Gastroesophageal sphincter (tissue), 4 donors: Measurements from ENCODE around the gene AFG3L2. TPM values are rescaled to one million over a fixed set of nuclear protein-coding genes. Genes with fewer than 3 reads are reported as not detected.

ENCODE experiments used
- ATAC-seq: fragments of 150-250 bp; one replicate; pipeline ENCODE4 v1.9.1; 2016; ENCODE audit warnings: mild to moderate bottlenecking, moderate library complexity
- H3K27ac ChIP-seq, 4 donors: fragments of 200-600 bp; sonication (generic) in 3 of 4; 1 replicate in 3 of 4; 2 replicates in 1 of 4; pipeline ENCODE4 v1.5.1; 2016 to 2019
- H3K27me3 ChIP-seq: fragments of 200-600 bp; sonication (generic); one replicate; pipeline ENCODE4 v1.5.1; 2019
- H3K36me3 ChIP-seq, 2 donors: fragments of 200-600 bp; sonication (generic); one replicate each; pipeline ENCODE4 v1.5.1; 2019; ENCODE audit warnings: control low read depth in 1 of 2
- H3K4me1 ChIP-seq, 3 donors: fragments of 200-600 bp; sonication (generic); 1 replicate in 2 of 3; 2 replicates in 1 of 3; pipeline ENCODE4 v1.5.1; 2016 to 2019; ENCODE audit warnings: control low read depth in 2 of 3
- H3K4me3 ChIP-seq, 2 donors: fragments of 200-600 bp; sonication (generic); one replicate each; pipeline ENCODE4 v1.5.1; 2019; ENCODE audit warnings: mild to moderate bottlenecking in 1 of 2, moderate library complexity in 1 of 2
- H3K9me3 ChIP-seq, 3 donors: fragments of 200-600 bp; sonication (generic); one replicate each; pipeline ENCODE4 v1.5.1; 2017 to 2019; ENCODE audit warnings: control low read depth in 2 of 3
- EP300 ChIP-seq: sonication (generic); formaldehyde crosslinking; IDR thresholded peaks from one replicate; pipeline ENCODE4 v1.6.1; 2017; ENCODE audit warnings: antibody characterized with exemption, mild to moderate bottlenecking
- POLR2A ChIP-seq, 2 donors: fragments of 450-650 bp; IDR thresholded peaks; one replicate each; pipeline ENCODE4 v1.6.1; 2017; ENCODE audit warnings: antibody characterized with exemption in 2 of 2, mild to moderate bottlenecking in 2 of 2, moderate library complexity in 1 of 2
- POLR2AphosphoS5 ChIP-seq: sonication (generic); formaldehyde crosslinking; IDR thresholded peaks from one replicate; pipeline ENCODE4 v1.6.1; 2017; ENCODE audit warnings: antibody characterized with exemption
- WGBS, 2 donors: methylation state at CpG; one replicate each; pipeline ENCODE4 v1.1.5; 2018; ENCODE audit warnings: low coverage in 1 of 2; 5-methylcytosine and 5-hydroxymethylcytosine counted together
- total RNA-seq, 4 donors: library from RNA; depleted of rRNA; stranded (reverse); fragments of >200 nt; gene quantifications; one replicate each; pipeline ENCODE4 v1.1.0, GENCODE V29; 2016
- TF ChIP-seq, protein P1 (sequence below), 4 experiments: fragments of 200-600 bp in 2 of 4; fragments of 450-650 bp in 2 of 4; sonication (generic) in 1 of 4; IDR thresholded peaks; one replicate each; pipeline ENCODE4 v1.5.1; 2017 to 2019; ENCODE audit warnings: antibody characterized with exemption in 4 of 4, mild to moderate bottlenecking in 2 of 4, moderate library complexity in 2 of 4

Gene AFG3L2
- total RNA-seq, 4 donors from 2014 or later = 38.4 to 52.9 (median 40.8) TPM

DNA sequence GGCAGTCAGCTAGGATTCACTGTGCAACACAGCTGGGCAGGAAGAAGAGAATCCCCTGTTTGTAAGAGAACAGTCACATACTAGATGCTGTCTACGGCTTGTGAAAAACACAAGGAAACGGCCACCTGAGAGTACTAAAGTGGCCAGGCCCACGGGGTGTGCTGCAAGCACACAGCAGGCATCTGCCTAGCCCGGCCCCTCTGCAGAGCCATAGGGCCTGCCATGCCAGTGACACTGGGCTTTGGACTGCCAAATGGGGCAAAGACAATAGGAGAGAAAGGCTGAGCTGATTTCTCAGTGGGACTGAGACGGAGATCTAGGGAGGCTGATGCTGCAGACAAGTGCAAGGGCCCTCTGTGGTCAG lies 58.7 kb downstream of the AFG3L2 start:
- Histone ChIP-seq H3K4me1 (peaks cover 16 to 86% (median 53%) of the 10 kb centered on the region in 3 donors), H3K27ac (peak overlapping the region; percentile 70 to 82 (median 78)), H3K27me3 (no peaks in the 10 kb centered on the region), H3K36me3 (peaks cover 0 to 51% of the 10 kb centered on the region in 2 donors), H3K9me3 (no peaks in the 10 kb centered on the region), H3K4me3 (no peak overlapping the region)
- WGBS, 2 donors = 10 to 18% methylated on average over 4 of the region's 5 CpGs
- ATAC-seq = no peak
- TF ChIP-seq, protein P1, sequence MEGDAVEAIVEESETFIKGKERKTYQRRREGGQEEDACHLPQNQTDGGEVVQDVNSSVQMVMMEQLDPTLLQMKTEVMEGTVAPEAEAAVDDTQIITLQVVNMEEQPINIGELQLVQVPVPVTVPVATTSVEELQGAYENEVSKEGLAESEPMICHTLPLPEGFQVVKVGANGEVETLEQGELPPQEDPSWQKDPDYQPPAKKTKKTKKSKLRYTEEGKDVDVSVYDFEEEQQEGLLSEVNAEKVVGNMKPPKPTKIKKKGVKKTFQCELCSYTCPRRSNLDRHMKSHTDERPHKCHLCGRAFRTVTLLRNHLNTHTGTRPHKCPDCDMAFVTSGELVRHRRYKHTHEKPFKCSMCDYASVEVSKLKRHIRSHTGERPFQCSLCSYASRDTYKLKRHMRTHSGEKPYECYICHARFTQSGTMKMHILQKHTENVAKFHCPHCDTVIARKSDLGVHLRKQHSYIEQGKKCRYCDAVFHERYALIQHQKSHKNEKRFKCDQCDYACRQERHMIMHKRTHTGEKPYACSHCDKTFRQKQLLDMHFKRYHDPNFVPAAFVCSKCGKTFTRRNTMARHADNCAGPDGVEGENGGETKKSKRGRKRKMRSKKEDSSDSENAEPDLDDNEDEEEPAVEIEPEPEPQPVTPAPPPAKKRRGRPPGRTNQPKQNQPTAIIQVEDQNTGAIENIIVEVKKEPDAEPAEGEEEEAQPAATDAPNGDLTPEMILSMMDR (IDR thresholded peaks at IDR 0.05) = no peak
- TF ChIP-seq POLR2AphosphoS5 = no peak
- TF ChIP-seq POLR2A (IDR thresholded peaks at IDR 0.05) = no peak
- no peak for TF ChIP-seq EP300

- H3K27ac ChIP-seq = peak overlapping the region; percentile 70 to 82 (median 78)
- 0 to 20% methylated on average over 3 to 4 of the region's 6 CpGs for WGBS, 2 donors
- peaks cover 0 to 50% of the 10 kb centered on the region in 2 donors for H3K36me3 ChIP-seq
- H3K4me1 ChIP-seq = peaks cover 16 to 91% (median 53%) of the 10 kb centered on the region in 3 donors
- ATAC-seq = peak; percentile 74
- H3K4me3 ChIP-seq = no peak overlapping the region
- TF ChIP-seq POLR2AphosphoS5 = peak; percentile 36
- no peak for TF ChIP-seq POLR2A (IDR thresholded peaks at IDR 0.05)
- no peaks in the 10 kb centered on the region for H3K9me3 ChIP-seq
- H3K27me3 ChIP-seq = no peaks in the 10 kb centered on the region
Observed at GRCh38 chr18:12317664-12318333, 59.2 kb downstream of the AFG3L2 start.

DNA sequence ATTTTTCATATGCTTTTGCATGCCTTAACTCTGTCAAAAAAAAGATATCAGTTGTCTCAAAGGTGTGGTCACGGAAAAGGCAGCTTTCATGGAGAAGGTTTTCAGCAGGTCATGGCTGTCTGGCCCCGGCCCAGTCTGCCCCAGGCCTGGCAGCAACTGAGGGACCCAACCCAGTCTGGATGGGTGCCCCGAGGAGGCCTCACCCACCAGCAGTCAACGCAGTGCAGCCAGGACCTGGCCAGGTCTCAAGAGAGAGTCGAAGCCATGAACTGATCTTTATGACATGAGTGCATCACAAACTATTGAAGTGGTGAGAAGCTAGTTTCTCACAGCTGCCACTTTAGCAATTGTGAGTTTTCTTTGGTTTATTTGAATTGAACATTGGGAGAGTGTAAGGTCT lies 61.1 kb downstream of the AFG3L2 start:
- peaks cover 16 to 85% (median 50%) of the 10 kb centered on the region in 3 donors for H3K4me1 ChIP-seq

DNA sequence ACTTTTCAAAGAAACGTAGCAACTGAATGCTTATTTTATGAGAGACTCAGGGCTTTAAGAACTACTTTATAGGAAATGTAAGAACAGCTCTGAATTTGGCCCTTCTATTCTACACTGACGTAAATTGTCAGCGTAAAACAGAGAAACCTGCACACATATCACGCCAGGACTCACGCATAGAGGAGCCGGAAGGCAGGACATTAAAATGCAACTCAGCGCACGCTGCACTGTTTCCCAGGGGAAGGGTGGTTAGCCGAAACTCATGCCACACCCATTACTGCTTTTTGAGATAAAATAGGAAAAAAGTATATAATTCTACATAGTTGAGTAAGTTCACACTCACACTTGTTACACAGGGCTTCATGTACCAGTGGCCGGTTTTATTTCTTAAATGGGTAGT lies 61.5 kb downstream of the AFG3L2 start:
- no peaks in the 10 kb centered on the region for H3K27me3 ChIP-seq
- H3K27ac ChIP-seq = peak overlapping the region; percentile 70 to 82 (median 74)
- 28 to 35% methylated on average over 10 of the region's 10 CpGs for WGBS, 2 donors
- peaks cover 0 to 52% of the 10 kb centered on the region in 2 donors for H3K36me3 ChIP-seq
- peak; percentile 19 for ATAC-seq
- no peak overlapping the region for H3K4me3 ChIP-seq
- peaks cover 16 to 85% (median 48%) of the 10 kb centered on the region in 3 donors for H3K4me1 ChIP-seq
- TF ChIP-seq EP300 = no peak
- TF ChIP-seq, protein P1 (IDR thresholded peaks at IDR 0.05) = no peak
- no peak for TF ChIP-seq POLR2A (IDR thresholded peaks at IDR 0.05)
- no peak for TF ChIP-seq POLR2AphosphoS5
- peaks cover 0 to 8% (median 0%) of the 10 kb centered on the region in 3 donors for H3K9me3 ChIP-seq

More for the DNA sequence above, 61.1 kb downstream of the AFG3L2 start:
- no peaks in the 10 kb centered on the region for H3K27me3 ChIP-seq
- H3K27ac ChIP-seq = peak overlapping the region; percentile 70 to 82 (median 74)
- WGBS, 2 donors = 13 to 18% methylated on average over 3 to 5 of the region's 5 CpGs
- H3K9me3 ChIP-seq = peaks cover 0 to 8% (median 0%) of the 10 kb centered on the region in 3 donors
- H3K36me3 ChIP-seq = peaks cover 0 to 51% of the 10 kb centered on the region in 2 donors
- ATAC-seq = peak; percentile 38
- TF ChIP-seq EP300 (no peak), POLR2AphosphoS5 (no peak), POLR2A (IDR thresholded peaks at IDR 0.05) (no peak)
- TF ChIP-seq, protein P1 (IDR thresholded peaks at IDR 0.05) = no peak
- no peak overlapping the region for H3K4me3 ChIP-seq

DNA sequence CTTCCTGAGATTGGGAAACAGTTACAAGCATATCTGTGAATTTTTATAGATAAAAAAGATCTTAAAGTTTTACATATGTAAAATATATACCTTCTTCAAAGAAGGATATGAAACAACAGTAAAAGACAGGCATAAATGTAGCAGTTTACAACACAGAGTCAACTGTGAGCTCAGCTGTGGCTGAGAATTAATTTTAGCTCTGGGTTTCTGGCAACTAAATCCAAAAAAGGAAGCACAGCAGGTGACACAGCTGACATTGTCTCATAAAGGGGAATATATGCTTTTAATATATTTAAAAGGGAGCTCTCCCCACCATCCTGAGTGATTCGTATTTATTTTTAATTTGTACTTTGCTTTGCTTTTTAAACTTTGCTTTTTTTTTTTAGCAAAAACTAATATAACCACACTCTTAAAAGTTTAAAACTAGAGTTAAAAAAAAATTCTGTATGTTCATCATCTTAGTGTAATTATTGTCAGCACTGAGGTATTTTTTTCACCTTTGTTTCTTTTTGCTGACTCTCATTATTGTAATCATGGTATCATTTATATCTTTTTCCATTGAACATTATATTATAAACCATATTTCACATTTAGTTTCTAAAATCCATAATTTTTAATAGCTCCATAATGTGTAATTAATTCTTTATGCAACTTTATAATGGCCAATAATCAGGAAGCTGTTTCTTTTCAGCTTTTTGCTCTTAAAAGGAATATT lies 62.3 kb downstream of the AFG3L2 start:
- Histone ChIP-seq H3K27ac (peak overlapping the region; percentile 70 to 82 (median 74)), H3K4me3 (no peak overlapping the region), H3K27me3 (no peaks in the 10 kb centered on the region), H3K4me1 (peaks cover 16 to 85% (median 51%) of the 10 kb centered on the region in 3 donors), H3K9me3 (peaks cover 0 to 8% (median 0%) of the 10 kb centered on the region in 3 donors), H3K36me3 (peaks cover 0 to 46% of the 10 kb centered on the region in 2 donors)
- TF ChIP-seq EP300 (no peak), POLR2A (IDR thresholded peaks at IDR 0.05) (no peak), POLR2AphosphoS5 (no peak)
- TF ChIP-seq, protein P1 (IDR thresholded peaks at IDR 0.05) = no peak
- no peak for ATAC-seq
- WGBS, 2 donors = 36 to 38% methylated on average over 1 of the region's 1 CpG
